GM19025 (cell line): ENCODE measurements around the gene ARHGAP24.
A peak's percentile ranks its signal among the peaks of the same experiment; 100 is the strongest.

Experiments
- ATAC-seq: cut with Tn5 transposase; IDR thresholded peaks from one replicate; pipeline ENCODE4 v1.9.1; 2021; ENCODE audit warnings: mild to moderate bottlenecking, low read depth, moderate library complexity; ENCODE audit not compliant: unreplicated experiment

Gene ARHGAP24

GRCh38 chr4:85474818-85475630, at the start of gene ARHGAP24:
ARHGAP24 (plus strand) TSS chr4:85475150.
- peak; percentile 81 for ATAC-seq

- ATAC-seq, result no peak
Observed at GRCh38 chr4:85426366-85426765, 48.6 kb upstream of the ARHGAP24 start.

GRCh38 chr4:85427123-85427522, 47.8 kb upstream of the ARHGAP24 start:
- ATAC-seq, result no peak

- ATAC-seq, result no peak
Observed at GRCh38 chr4:85430226-85430625, 44.7 kb upstream of the ARHGAP24 start.

GRCh38 chr4:85430697-85431096, 44.3 kb upstream of the ARHGAP24 start:
- ATAC-seq, result no peak

GRCh38 chr4:85431156-85431555, 43.8 kb upstream of the ARHGAP24 start:
- no peak for ATAC-seq

GRCh38 chr4:85431881-85432485, 43.0 kb upstream of the ARHGAP24 start:
- ATAC-seq, result no peak

- no peak for ATAC-seq
Observed at GRCh38 chr4:85445050-85445639, 29.8 kb upstream of the ARHGAP24 start.

- no peak for ATAC-seq
Observed at GRCh38 chr4:85446141-85446861, 28.6 kb upstream of the ARHGAP24 start.

- no peak for ATAC-seq
Observed at GRCh38 chr4:85448906-85449890, 25.8 kb upstream of the ARHGAP24 start.

- ATAC-seq, result no peak
Observed at GRCh38 chr4:85452058-85452731, 22.8 kb upstream of the ARHGAP24 start.

- no peak for ATAC-seq
Observed at GRCh38 chr4:85455942-85456341, 19.0 kb upstream of the ARHGAP24 start.

- no peak for ATAC-seq
Observed at GRCh38 chr4:85457752-85458467, 17.0 kb upstream of the ARHGAP24 start.

- no peak for ATAC-seq
Observed at GRCh38 chr4:85459736-85460135, 15.2 kb upstream of the ARHGAP24 start.

- no peak for ATAC-seq
Observed at GRCh38 chr4:85474356-85474755, 594 bp upstream of the ARHGAP24 start.

GRCh38 chr4:85475631-85476233, 782 bp downstream of the ARHGAP24 start:
- no peak for ATAC-seq

GRCh38 chr4:85476381-85476780, 1.4 kb downstream of the ARHGAP24 start:
- ATAC-seq, result no peak

- no peak for ATAC-seq
Observed at GRCh38 chr4:85477534-85477933, 2.6 kb downstream of the ARHGAP24 start.
